ENCODE data around the gene CD46.

DNA sequence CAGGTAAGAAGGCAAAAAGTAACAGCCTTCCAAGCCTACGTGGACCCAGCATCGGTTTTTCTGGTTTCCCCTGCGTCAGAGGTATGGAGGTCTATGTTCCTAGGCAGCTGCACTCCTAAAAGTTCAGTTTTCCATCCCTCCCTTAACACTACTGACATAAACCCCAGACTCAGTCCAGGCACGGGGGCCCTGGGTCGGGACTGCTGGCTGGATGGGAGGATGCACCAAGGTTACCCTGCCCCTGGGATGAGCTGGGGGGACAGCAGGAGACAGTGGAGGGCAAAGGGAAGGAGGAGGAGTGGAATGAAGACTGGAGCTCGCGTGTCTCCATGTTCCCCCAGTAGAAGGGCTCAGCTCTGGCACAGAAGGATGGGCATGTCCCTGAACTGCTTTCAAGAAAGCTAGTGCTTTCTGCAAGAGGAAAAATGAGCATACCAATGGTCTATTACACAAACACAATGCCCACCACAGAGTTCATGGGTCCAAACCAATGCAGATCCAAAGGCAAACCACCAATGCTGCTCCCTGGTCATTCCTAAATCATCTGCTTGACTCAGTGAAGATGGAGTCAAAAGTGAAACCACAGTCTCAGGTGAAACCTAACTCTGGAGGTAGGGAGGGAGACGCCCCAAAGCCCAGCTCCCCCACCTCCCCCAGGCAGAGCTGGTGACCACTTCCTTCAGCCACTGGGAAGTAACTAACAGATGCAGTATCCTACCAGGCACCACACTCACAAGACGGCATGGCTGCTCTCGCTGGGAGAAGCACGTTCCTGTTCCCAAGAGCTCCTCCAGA, 54.9 kb downstream of the CD46 start:
- TF ChIP-seq EZH2 (IDR thresholded peaks at IDR 0.05; ENCODE audit: borderline replicate concordance, low read length) = no peak
- TF ChIP-seq, protein P1, sequence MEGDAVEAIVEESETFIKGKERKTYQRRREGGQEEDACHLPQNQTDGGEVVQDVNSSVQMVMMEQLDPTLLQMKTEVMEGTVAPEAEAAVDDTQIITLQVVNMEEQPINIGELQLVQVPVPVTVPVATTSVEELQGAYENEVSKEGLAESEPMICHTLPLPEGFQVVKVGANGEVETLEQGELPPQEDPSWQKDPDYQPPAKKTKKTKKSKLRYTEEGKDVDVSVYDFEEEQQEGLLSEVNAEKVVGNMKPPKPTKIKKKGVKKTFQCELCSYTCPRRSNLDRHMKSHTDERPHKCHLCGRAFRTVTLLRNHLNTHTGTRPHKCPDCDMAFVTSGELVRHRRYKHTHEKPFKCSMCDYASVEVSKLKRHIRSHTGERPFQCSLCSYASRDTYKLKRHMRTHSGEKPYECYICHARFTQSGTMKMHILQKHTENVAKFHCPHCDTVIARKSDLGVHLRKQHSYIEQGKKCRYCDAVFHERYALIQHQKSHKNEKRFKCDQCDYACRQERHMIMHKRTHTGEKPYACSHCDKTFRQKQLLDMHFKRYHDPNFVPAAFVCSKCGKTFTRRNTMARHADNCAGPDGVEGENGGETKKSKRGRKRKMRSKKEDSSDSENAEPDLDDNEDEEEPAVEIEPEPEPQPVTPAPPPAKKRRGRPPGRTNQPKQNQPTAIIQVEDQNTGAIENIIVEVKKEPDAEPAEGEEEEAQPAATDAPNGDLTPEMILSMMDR (conservative IDR thresholded peaks at IDR 0.05 in 1 of 2, IDR thresholded peaks at IDR 0.05 in 1 of 2; ENCODE audit: extremely low read depth in 1 of 2, insufficient read depth in 1 of 2, low read depth in 1 of 2, low read length in 2 of 2) = no peak
